ENCODE measurements around the gene PACSIN3. TPM values are rescaled to one million over a fixed set of nuclear protein-coding genes. Genes with fewer than 3 reads are reported as not detected.

Gene PACSIN3
- total and polyA plus RNA-seq, 8 donors: 32.9 to 63.1 (median 49.3) TPM

DNA sequence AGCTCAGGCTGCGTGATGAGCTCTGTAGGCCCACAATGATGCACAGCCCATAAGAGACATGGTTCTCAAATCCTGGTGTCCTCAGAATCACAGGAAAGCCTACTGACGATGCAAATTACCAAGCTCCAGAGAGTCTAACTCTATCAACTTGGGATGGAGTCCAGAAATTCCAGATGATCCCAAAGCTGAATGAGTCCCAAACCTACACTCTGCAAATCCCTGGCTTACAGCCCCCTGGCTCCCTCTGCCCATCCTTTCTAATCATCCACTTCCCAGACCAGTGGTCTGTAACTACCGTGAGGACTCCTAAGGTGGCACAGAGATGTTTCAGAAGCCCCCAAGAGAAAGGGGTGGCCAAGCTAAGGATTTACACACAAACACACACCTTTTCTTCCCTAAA, 23.0 kb downstream of the PACSIN3 start:
- TF ChIP-seq, protein P1, sequence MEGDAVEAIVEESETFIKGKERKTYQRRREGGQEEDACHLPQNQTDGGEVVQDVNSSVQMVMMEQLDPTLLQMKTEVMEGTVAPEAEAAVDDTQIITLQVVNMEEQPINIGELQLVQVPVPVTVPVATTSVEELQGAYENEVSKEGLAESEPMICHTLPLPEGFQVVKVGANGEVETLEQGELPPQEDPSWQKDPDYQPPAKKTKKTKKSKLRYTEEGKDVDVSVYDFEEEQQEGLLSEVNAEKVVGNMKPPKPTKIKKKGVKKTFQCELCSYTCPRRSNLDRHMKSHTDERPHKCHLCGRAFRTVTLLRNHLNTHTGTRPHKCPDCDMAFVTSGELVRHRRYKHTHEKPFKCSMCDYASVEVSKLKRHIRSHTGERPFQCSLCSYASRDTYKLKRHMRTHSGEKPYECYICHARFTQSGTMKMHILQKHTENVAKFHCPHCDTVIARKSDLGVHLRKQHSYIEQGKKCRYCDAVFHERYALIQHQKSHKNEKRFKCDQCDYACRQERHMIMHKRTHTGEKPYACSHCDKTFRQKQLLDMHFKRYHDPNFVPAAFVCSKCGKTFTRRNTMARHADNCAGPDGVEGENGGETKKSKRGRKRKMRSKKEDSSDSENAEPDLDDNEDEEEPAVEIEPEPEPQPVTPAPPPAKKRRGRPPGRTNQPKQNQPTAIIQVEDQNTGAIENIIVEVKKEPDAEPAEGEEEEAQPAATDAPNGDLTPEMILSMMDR (IDR thresholded peaks at IDR 0.05): no peak
- DNase-seq (peak in 1 of 4 donors; percentile 21), ATAC-seq (no peak)
- Histone ChIP-seq H3K27ac (no peak overlapping the region), H3K36me3 (peaks cover 3 to 61% of the 10 kb centered on the region in 2 donors), H3K4me3 (no peak overlapping the region), H3K27me3 (no peaks in the 10 kb centered on the region), H3K9me3 (no peaks in the 10 kb centered on the region), H3K4me1 (no peaks in the 10 kb centered on the region)
- intact Hi-C loops (cut with DNase I): loop anchor here in 1 of 2 donors (5.0 kb wide), 1 partner anchor 276 kb away; no protein-coding TSS in a partner anchor

DNA sequence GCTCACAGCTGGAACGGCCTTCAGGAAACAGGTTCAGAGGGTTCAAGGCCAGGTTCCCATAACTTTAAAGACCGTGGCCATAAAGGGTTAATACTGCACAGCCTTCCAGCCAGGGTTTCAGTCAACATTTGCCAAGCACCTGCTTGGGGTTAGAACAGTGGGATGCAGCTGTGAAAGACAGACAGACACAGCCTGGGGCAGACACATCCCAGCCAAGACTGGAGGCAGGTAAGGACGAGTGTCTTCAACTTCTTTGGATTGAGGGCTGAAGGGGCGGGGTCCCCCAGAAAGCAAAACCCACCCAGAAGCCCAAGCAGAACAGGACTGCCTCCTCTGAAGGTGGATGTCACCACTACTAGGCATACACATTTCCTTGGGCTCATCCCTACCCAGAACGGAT, 23.8 kb downstream of the PACSIN3 start:
- TF ChIP-seq, protein P1 (IDR thresholded peaks at IDR 0.05): no peak
- H3K4me3 ChIP-seq: no peak overlapping the region
- H3K27me3 ChIP-seq: no peaks in the 10 kb centered on the region
- intact Hi-C loops (cut with DNase I): loop anchor here in 1 of 2 donors (5.0 kb wide), 1 partner anchor 275 kb away; no protein-coding TSS in a partner anchor
- no peaks in the 10 kb centered on the region for H3K9me3 ChIP-seq
- no peak for ATAC-seq
- no peaks in the 10 kb centered on the region for H3K4me1 ChIP-seq
- DNase-seq: no peak
- H3K36me3 ChIP-seq: peaks cover 0 to 54% of the 10 kb centered on the region in 2 donors
- H3K27ac ChIP-seq: no peak overlapping the region

DNA sequence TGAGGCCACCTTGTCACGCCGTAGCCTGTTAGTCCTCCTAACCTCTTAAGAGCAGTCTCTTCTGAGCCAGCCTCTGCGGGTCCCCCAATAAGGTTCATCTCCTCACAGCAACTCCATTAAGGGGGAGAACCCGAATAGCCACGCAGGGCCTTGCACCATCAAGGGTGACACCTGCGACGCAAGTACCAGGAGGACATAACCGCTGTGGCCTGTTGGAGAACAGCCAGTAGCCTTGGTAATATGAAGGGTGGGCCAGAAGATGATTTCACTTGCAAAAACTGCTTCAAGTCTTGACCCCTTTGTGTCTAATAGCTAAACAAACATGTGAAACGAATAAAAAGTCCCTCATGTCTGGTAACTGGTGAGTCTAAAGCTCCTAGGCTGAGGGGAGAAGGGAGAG, 24.3 kb downstream of the PACSIN3 start:
- ATAC-seq: no peak
- intact Hi-C loops (cut with DNase I): loop anchor here in 1 of 2 donors (5.0 kb wide), 1 partner anchor 275 kb away; no protein-coding TSS in a partner anchor
- Histone ChIP-seq H3K4me1 (no peaks in the 10 kb centered on the region), H3K9me3 (no peaks in the 10 kb centered on the region), H3K27ac (no peak overlapping the region), H3K27me3 (no peaks in the 10 kb centered on the region), H3K4me3 (no peak overlapping the region), H3K36me3 (peaks cover 0 to 48% of the 10 kb centered on the region in 2 donors)
- DNase-seq: no peak
- TF ChIP-seq, protein P1 (IDR thresholded peaks at IDR 0.05): no peak

DNA sequence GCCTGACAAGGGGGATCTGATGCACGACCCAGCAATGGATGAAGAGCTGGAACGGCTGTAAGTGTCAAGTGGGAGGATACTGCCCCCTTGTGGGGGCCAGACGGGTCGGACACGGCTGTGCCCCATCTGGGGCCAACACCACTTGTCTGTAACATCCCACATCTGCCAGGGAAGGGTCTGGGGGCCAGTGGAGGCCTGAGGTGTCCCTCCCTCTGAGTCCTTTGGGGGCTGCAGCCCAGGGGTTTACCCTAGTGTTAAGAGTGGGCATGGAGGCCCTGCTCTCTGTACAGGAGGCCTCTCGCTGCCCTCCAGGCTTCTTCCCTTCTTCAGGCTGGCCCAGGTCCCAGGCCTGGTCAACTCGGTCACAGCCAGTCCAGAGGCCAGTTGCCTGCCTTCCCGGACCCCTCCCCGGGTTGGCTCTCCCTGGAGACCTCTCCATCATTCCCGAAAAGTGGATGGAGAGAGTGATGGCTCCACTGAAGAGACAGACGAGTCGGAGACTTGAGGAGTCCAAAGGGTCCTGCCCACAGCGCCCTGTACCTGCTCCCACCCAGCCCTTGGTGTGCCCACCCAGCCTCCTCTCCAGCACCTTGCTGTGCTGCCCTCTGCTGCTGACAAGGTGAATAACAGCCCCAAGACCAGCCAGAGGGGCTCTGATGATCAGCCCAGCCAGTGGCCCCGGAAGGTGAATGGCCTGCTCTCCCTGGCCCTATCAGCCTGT, 24.9 kb downstream of the PACSIN3 start:
- intact Hi-C loops (cut with DNase I): loop anchor here in 1 of 2 donors (5.0 kb wide), 1 partner anchor 274 kb away; no protein-coding TSS in a partner anchor
- H3K27ac ChIP-seq: no peak overlapping the region
- peaks cover 0 to 42% of the 10 kb centered on the region in 2 donors for H3K36me3 ChIP-seq
- no peaks in the 10 kb centered on the region for H3K27me3 ChIP-seq
- peak in 2 of 4 donors; percentile 64 to 79 for DNase-seq
- no peak overlapping the region for H3K4me3 ChIP-seq
- peak; percentile 78 for ATAC-seq
- TF ChIP-seq, protein P1 (IDR thresholded peaks at IDR 0.05): peak; percentile 40 to 58
- no peaks in the 10 kb centered on the region for H3K9me3 ChIP-seq
- H3K4me1 ChIP-seq: no peaks in the 10 kb centered on the region

DNA sequence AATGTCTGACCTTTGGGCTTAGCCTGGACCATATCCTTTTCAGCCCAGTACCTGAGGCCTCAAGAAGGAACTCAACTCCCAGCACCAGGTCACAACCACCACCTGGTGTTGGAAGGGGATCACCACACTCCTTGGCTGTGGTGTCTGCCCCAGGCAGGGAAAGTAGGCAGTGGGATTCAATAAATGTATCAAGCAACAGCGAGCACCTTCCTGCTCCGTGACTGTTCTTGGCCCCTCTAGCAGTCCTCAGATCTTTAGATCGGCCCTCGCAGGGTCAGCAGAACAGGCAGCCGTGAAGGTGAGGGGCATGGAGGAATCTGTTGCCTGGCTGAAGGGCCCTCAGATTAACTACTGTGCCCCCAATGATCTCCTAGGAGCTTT, 25.5 kb downstream of the PACSIN3 start:
- no peaks in the 10 kb centered on the region for H3K9me3 ChIP-seq
- TF ChIP-seq, protein P1 (IDR thresholded peaks at IDR 0.05): no peak
- intact Hi-C loops (cut with DNase I): loop anchor here in 1 of 2 donors (5.0 kb wide), 1 partner anchor 273 kb away; no protein-coding TSS in a partner anchor
- H3K27ac ChIP-seq: no peak overlapping the region
- no peaks in the 10 kb centered on the region for H3K27me3 ChIP-seq
- ATAC-seq (no peak), DNase-seq (no peak)
- H3K4me3 ChIP-seq: no peak overlapping the region
- H3K4me1 ChIP-seq: no peaks in the 10 kb centered on the region
- H3K36me3 ChIP-seq: peaks cover 0 to 37% of the 10 kb centered on the region in 2 donors
